ENCODE results near the gene PDE8A.

The PDE8A gene

DNA sequence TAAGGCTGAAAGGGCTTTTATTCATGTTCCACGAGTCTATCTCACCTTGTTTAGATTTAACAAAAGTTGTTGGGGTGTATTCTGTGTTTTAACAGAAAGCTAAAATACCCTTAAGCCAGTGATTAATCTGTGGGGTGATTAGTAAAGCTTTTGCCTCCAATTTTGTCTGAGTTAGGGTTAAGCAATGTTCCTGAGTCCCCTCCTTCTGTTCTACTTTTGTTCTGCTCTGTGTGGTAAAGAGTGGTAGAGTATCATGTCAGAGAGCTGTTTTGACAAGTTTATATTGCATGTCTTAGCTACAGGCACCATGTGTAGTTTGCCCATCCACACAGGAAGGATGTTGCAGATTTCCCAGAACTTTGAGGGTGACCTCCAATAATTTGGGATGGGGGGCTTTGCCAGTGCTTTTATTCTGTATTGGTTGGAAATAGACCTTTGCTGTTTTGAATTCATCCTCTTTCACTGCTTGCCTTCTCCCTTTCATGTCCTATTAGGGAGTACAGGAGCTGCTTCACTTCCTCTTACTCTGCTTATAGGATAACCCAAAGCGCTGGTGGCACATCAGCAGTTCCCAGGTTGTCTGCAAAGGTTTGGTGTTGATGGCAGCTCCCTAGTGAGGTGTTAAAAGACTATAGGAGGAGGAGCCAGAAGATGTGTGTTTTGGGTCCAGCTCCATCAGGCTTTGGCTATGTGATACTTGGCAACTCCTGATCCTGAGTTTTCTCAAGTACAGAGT lies 7.4 kb downstream of the PDE8A start:
- no peak for DNase-seq
- Histone ChIP-seq H3K4me2 (ENCODE audit: low read depth, low read length) (no peak overlapping the region), H3K79me2 (ENCODE audit: low read length) (peaks cover 40% of the 10 kb centered on the region), H3K27ac (ENCODE audit: low read length) (no peak overlapping the region), H3F3A (ENCODE audit: insufficient read depth, low read length) (no peaks in the 10 kb centered on the region), H2AFZ (ENCODE audit: low read length) (no peak overlapping the region), H3K9me3 (replicated peaks; ENCODE audit: insufficient read depth, low read length) (no peaks in the 10 kb centered on the region), H3K9ac (ENCODE audit: low read length) (no peak overlapping the region), H3K36me3 (replicated peaks; ENCODE audit: insufficient read depth, low read length) (no peaks in the 10 kb centered on the region), H4K20me1 (ENCODE audit: insufficient read depth, low read length) (no peaks in the 10 kb centered on the region), H3K27me3 (replicated peaks; ENCODE audit: insufficient read depth, low read length) (no peaks in the 10 kb centered on the region), H3K9me2 (replicated peaks; ENCODE audit: insufficient read depth, low read length) (no peaks in the 10 kb centered on the region), H3K4me1 (ENCODE audit: low read length) (no peaks in the 10 kb centered on the region), H3K4me3 (ENCODE audit: low read length) (no peak overlapping the region)
- TF ChIP-seq EZH2phosphoT487 (IDR thresholded peaks at IDR 0.05; ENCODE audit: low read length): no peak
- TF ChIP-seq EZH2 (optimal IDR thresholded peaks at IDR 0.05; ENCODE audit: low read depth, low read length): no peak
- no peak for TF ChIP-seq CTCF (IDR thresholded peaks at IDR 0.05; ENCODE audit: low read length)

DNA sequence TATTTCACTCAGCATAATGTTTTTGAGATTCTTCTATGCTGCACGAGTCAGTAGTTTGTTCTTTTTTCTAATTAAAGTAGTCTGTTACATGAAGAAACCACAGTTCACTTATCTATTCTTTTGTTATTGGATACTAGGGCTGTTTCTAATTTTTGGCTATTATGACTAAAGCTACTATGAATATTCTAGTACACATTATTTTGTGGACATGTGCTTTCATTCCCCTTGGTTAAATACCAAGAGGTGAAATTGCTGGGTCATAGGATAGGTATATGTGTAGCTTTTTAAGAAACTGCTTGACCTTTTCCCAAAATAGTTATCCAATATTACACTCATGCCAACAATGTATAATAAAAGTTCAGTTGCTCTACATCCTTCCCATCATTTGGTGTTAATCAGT lies 8.9 kb downstream of the PDE8A start:
- Histone ChIP-seq H3K27me3 (replicated peaks; ENCODE audit: insufficient read depth, low read length) (no peaks in the 10 kb centered on the region), H2AFZ (ENCODE audit: low read length) (no peak overlapping the region), H3K27ac (ENCODE audit: low read length) (no peak overlapping the region), H3K4me2 (ENCODE audit: low read depth, low read length) (no peak overlapping the region), H3K4me3 (ENCODE audit: low read length) (no peak overlapping the region), H3K9ac (ENCODE audit: low read length) (no peak overlapping the region), H3K9me3 (replicated peaks; ENCODE audit: insufficient read depth, low read length) (no peaks in the 10 kb centered on the region), H3F3A (ENCODE audit: insufficient read depth, low read length) (no peaks in the 10 kb centered on the region), H3K79me2 (ENCODE audit: low read length) (peaks cover 37% of the 10 kb centered on the region), H4K20me1 (ENCODE audit: insufficient read depth, low read length) (no peaks in the 10 kb centered on the region), H3K4me1 (ENCODE audit: low read length) (no peaks in the 10 kb centered on the region), H3K36me3 (replicated peaks; ENCODE audit: insufficient read depth, low read length) (no peaks in the 10 kb centered on the region), H3K9me2 (replicated peaks; ENCODE audit: insufficient read depth, low read length) (no peaks in the 10 kb centered on the region)
- DNase-seq: no peak
- no peak for TF ChIP-seq EZH2phosphoT487 (IDR thresholded peaks at IDR 0.05; ENCODE audit: low read length)
- TF ChIP-seq CTCF (IDR thresholded peaks at IDR 0.05; ENCODE audit: low read length): no peak
- TF ChIP-seq EZH2 (optimal IDR thresholded peaks at IDR 0.05; ENCODE audit: low read depth, low read length): no peak

DNA sequence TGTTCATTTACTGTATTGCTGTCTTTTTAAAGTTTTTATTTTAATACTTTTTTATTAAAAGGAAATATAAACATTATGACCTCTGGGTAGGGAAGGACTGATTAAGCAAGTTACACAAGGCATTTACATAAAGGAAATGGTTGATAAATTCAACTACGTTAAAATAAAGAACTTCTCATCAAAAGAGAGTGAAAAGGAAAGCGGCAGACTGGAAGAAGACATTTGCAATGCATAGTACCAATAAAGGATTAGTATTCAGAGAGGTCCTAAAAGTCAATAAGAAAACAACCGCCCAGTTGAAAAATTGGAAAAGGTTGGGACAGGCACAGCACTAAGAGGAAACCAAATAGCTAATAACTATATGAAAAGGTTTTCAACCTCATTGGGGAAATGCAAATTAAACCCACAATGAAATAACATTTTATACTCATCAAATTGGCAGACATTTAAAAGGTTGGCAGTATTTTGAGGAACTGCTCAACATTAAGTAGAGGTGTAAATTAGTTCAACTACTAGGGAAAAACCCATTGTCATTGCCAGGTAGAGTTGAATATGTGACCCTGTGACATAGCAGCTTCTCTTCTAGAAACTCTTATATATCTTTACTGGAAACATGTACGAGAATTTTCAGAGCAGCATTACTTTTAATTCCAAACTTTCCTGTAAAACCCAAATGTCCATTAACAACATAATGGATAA lies 9.5 kb downstream of the PDE8A start:
- H3K9me2 ChIP-seq (replicated peaks; ENCODE audit: insufficient read depth, low read length): no peaks in the 10 kb centered on the region
- H3K27me3 ChIP-seq (replicated peaks; ENCODE audit: insufficient read depth, low read length): no peaks in the 10 kb centered on the region
- H3K4me3 ChIP-seq (ENCODE audit: low read length): no peak overlapping the region
- H4K20me1 ChIP-seq (ENCODE audit: insufficient read depth, low read length): no peaks in the 10 kb centered on the region
- H3K4me2 ChIP-seq (ENCODE audit: low read depth, low read length): no peak overlapping the region
- H3K4me1 ChIP-seq (ENCODE audit: low read length): no peaks in the 10 kb centered on the region
- H2AFZ ChIP-seq (ENCODE audit: low read length): no peak overlapping the region
- H3K9me3 ChIP-seq (replicated peaks; ENCODE audit: insufficient read depth, low read length): no peaks in the 10 kb centered on the region
- no peaks in the 10 kb centered on the region for H3K36me3 ChIP-seq (replicated peaks; ENCODE audit: insufficient read depth, low read length)
- TF ChIP-seq EZH2 (optimal IDR thresholded peaks at IDR 0.05; ENCODE audit: low read depth, low read length) (no peak), EZH2phosphoT487 (IDR thresholded peaks at IDR 0.05; ENCODE audit: low read length) (no peak), CTCF (IDR thresholded peaks at IDR 0.05; ENCODE audit: low read length) (no peak)
- peaks cover 33% of the 10 kb centered on the region for H3K79me2 ChIP-seq (ENCODE audit: low read length)
- no peak overlapping the region for H3K27ac ChIP-seq (ENCODE audit: low read length)
- H3K9ac ChIP-seq (ENCODE audit: low read length): no peak overlapping the region
- H3F3A ChIP-seq (ENCODE audit: insufficient read depth, low read length): no peaks in the 10 kb centered on the region
- no peak for DNase-seq
